G401.6 (cell line): ENCODE results near the gene UNC93B1.
"Not testable (repeated sequence)": the region's sequence is repeated elsewhere in the genome, so short reads cannot be mapped to it uniquely, and the experiment has no call there.

ENCODE experiments used
- FAIRE-seq: peaks from 2 replicates; lab custom pipeline; 2012; peaks lifted over from hg19 to GRCh38; lab: Jason Lieb, UNC

Gene UNC93B1

DNA sequence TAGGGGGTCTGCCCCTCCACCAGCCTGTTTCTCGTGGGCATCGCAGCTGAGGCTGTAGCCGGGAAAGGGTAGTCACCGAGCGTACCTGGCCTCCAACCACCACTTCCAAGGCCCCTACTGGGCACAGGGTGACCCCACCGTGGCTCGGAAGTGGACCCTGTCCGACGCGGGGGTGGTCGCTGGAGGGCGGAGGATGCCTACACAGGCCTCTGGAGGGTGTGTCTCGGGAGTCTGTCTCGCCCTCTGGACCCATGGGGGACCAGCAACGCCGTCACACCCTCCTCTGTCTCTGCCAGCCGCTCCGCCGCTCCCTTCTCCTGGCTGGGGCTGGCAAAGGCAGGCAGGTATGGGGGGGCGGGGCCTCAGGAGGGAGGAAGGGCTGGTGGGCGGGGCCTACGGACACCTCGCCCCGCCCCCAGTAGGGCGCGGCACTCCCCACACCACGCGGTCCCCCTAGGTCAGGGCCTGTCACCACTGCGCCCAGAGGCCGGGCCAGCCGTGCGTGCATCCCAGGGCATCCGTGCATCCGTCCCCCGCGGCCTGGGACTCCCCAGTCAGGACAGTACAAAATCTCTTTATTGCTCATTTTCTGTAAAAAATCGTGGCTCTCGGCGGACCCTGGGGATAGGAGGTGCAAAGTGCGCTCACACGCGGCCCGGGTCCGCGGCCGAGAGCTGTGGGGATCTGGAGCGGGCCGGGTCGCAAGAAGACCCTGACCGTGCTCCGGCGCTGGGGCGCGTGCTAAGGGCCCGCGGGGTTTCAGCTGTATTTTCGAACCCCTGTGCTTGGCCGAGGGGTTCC is 13.2 kb downstream of the UNC93B1 start:
- FAIRE-seq: not testable (repeated sequence)

DNA sequence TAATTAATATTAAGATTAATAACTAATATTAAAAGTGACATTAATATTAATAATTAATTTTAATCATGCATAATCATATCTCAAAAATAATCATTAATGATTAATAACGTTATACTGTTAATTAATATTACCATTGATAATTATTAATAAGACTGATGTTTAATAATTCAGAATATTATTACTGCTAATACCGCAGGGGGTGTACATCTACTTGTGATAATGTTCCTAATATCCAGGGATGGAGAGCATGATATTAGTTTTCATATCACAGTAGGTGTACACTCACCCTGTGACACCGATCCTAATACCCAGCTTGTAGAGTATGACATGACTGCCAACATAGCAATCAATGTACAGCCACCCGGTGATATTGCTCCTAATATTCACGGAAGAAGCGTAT is 18.6 kb downstream of the UNC93B1 start:
- FAIRE-seq: peak; percentile 92

DNA sequence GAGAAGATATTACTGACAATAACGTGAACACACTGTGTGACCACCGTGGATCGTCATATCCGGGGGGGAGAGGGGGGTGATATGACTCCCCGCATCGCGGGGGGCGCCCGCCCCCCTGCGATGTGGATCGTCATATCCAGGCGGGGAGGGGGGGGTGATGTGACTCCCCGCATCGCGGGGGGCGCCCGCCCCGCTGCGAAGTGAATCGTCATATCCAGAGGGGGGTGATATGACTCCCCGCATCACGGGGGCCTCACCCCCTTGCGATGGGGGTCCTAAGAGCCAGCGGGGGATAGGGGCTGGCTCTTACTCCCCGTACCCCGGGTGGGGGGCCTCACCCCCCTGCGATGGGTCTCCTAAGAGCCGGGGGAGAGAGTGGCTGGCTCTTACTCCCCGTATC is 19.9 kb downstream of the UNC93B1 start:
- no peak for FAIRE-seq

DNA sequence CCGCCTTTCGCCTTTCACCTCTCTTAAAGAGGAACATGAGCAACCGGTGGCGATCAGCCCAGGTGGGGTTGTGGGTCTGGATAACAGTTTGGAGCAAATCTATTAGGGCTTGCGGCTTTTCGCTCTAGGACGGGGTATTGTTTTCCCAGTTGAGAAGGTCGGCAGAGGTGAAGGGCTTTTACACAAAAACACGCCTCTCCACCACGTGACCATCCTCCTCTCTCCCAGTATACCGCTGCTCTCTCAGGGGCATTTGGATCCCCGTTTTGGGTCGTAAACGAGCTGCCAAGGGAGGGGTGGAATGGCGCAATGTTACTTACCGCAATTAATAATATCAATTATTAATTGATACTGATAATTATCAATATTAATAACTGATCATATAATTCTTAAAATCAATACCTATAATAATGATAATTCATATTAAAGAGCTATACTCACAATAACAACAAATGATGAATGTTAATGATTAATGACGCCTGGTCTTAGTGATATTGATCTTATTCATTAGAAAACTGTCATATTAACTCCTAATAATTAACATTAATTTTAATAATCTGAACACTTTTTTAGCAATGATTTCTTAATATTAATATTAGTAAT is 21.5 kb downstream of the UNC93B1 start:
- not testable (repeated sequence) for FAIRE-seq

DNA sequence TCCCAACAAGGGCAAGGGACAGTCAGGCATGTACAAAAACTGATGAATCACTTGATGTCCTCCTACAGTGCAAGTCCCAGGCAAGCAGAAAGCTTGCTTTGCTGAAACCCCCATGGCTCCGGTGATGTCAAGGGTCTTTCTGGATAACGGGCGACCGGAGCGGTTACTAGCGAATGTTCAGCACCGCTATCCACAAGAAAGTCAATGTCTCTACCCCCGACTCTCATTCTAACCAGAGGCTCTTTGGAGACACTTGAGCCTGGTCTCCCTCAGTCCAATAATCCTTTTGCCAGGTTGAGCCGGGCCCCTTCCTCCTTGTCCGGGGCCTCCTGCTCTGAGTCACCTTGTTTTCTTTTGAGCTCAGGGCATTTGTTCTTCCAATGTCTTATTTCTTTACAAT is 22.7 kb downstream of the UNC93B1 start:
- not testable (repeated sequence) for FAIRE-seq

DNA sequence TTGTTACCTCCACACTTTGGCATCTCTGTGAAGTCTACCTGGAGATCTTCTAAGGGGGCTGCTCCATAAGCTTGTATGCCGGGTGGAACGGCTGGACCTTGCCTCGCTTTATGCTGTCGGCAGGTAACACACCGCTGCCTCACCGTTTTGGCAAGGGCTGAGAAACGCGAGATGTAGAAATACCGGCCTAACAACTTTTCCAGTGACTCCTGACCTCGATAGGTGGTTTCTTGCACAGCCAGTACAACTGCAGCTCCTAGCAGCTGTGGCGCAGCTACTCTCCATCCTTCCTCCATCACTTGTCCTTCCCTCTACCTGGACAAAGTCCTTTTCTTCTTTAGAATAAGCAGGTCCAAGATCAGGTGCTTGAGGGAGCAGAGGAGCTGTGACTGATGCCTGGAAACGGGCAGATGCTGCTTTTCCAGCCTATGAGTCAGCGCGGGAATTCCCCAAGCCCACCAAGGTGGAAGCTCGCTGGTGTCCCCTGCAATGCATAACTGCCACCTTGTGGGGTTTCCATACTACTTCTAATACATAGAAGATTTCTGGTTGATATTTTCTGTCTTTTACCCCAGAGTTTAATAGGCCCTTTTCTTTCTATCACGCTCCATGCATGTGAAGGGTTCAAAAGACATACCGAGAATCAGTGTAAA is 25.0 kb downstream of the UNC93B1 start:
- FAIRE-seq: not testable (repeated sequence)

DNA sequence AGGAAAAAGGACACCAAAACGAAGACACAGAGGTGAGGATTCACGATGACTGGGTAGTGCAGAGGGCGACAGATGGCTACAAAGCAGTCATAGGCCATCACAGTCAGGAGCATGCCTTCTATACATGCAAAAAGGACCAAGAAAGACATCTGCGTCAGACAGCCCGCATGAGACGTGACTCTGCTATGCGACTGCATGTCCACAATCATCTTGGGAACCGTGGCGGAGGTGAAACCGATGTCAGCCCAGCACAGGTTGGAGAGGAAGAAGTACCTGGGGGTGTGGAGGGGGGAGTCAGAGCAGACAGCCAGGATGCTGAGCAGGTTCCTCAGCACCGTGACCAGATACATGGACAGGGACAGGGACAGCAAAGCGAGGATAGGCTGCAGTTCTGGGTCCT is 29.2 kb downstream of the UNC93B1 start:
- FAIRE-seq: not testable (repeated sequence)

DNA sequence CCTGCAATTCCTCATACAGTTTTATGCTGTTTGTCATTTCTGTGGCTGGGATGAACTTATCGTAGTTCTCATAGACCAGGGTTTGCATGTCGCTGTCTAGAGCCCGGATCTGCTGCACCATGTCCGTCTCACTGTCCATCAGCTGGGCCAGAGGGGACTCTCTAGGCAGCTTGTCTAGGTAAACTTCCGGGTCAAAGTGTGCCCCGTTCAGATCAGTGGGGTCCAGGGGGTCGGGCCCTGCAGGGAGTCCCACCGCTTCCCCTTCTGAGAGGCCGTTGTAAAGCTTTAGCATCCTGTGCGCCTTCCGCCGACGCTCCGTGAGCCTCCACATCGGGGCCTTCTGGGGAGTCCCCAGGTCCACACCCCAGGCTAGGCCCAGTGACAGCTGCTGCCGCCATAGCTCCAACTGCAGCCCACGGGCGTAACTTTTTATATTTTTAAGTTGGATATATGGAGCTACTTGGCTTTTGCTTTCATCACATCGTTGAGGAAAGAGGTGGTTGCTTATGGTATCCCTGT is 38.0 kb downstream of the UNC93B1 start:
- not testable (repeated sequence) for FAIRE-seq

DNA sequence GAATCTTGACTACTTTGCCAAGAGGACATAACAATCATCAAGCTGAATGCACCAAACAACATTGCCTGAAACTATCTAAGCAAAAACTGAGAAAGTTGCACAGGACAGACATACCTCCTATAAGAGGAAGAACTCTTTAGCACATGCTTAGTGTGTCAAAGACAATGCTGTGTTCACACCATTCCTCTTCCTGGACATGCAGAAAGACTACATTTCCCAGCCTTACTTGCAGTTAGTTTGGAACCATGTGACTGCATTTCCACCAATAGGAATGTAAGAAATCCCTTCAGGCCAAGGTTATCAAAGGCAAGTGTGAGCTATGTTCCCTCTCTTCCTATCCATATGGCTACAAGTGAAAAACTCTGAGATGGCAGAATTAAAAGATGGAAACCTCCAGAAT is 39.2 kb downstream of the UNC93B1 start:
- FAIRE-seq: not testable (repeated sequence)

DNA sequence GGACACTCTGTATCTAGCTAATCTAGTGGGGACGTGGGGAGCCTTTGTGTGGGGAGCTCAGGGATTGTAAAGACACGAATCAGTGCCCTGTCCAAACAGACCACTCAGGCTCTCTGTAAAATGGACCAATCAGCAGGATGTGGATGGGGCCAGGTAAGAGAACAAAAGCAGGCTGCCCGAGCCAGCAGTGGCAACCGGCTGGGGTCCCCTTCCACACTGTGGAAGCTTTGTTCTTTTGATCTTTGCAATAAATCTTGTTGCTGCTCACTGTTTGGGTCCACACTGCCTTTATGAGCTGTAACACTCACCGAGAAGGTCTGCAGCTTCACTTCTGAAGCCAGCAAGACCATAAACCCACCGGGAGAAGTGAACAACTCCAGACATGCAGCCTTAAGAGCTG is 40.0 kb downstream of the UNC93B1 start:
- not testable (repeated sequence) for FAIRE-seq

DNA sequence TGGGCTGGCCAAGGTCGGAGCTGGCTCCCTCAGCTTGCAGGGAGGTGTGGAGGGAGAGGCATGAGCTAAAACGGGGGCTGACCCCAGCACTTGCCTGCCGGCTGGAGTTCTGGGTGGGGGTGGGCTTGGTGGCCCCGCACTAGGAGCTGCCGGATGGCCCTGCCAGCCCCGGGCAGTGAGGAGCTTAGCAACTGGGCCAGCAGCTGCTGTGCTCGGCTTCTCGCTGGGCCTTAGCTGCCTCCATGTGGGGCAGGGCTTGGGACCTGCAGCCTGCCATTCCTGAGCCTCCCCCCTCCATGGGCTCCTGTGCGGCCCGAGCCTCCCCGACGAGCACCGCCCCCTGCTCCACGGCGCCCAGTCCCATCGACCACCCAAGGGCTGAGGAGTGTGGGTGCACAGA is 40.7 kb downstream of the UNC93B1 start:
- FAIRE-seq: not testable (repeated sequence)

DNA sequence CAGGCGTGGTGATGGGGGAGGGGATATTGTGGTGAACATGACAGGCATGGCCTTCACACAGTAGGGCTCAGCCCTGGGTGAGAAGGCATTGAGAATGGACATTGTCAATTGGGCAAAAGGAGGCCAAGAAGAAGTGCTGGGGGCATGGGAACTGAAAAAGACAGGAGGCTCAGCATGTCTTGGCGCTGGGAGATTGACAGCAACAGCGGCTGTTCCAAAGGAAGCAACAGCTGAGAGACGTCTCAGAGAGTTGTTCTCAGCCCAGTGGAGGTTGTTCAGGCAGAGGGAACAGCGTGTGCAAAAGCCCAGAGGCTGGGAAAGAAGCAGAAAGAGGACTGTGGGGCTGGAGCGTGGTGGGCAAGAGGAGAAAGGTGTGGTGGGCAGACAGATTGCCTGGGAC is 47.7 kb downstream of the UNC93B1 start:
- not testable (repeated sequence) for FAIRE-seq

DNA sequence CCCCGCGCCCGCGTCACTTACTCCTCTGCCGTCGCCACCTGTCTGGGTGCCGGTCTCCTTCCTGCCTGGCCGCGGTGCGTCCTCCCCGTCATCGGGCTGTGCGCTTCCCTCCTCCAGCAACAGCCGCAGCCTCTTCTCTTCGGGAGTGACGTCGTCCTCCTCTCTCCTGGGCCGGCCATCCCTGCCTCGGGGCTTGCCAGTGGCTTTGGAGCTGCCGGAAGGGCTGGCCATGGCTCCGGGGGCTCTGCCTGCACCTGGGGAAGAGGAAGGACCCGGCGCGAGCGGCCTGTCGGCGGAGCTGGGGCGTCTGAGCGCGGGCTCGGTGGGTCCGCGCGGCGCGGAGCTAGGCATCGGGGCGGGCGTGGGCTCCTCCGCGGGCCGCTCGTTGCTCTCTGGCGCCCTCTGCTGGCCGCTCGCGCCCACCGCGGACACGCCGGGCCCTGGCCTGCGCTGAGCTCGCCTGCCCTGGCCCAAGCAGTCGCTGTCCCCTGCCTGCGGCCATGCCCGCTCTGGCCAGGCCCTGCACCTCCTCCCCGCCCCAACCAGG is 48.4 kb downstream of the UNC93B1 start:
- not testable (repeated sequence) for FAIRE-seq

DNA sequence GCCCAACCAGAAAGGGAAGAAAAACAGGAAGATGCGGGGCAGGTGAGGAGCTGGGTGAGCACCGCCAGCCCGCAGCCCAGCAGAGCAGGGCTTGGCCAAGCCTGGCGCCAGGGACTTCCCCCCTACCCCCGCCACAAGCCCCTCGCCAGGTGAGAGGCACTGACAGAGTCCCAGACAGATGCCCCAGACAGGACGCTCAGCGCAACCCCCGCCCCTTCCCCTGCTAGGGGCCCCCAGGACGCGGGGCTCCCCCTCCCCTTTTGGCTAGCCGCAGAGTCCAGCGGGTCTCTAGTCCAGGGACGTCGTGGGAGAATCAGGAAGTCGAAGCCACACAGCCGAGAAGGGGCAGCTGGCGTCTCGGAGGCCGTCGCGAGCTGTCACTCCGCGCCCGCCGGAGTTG is 48.9 kb downstream of the UNC93B1 start:
- FAIRE-seq: not testable (repeated sequence)

DNA sequence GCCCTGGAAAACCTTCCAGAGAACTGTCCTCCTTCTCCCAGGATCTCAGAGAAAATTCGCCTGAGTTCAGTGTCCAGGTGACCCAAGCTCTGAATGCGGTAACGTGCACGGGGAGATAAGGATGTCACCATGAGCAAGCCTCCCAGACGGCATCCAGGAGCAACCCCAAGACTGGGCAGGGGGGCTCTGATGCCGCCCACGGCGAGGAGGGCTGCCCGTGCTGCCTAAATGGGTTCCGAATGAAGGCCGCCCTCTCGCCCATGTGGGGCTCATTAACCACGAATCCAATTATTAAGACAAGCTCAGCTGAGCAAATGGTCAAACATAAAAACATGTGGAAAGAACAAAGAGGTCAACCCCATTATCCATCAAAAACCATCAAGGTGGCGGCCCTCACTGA is 49.6 kb downstream of the UNC93B1 start:
- not testable (repeated sequence) for FAIRE-seq

DNA sequence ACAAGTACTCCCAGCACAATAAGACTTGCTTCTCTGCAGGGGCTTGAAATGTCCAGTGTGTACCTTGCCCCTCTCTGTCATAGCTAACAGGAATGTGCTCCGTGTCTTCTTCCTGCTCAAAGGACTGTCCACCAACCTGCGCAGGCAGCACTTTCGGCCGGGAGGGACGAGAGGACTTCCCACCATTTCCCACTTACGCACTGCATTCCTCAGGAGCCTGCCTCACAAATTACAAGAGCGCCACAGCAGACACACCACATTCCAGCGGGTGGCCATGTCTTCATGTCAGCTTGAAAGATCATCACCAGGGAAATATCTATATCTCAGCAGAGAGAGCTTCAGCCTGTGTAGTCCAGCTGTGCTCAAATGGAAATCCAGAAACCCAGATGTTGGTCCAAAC is 53.2 kb downstream of the UNC93B1 start:
- FAIRE-seq: not testable (repeated sequence)

DNA sequence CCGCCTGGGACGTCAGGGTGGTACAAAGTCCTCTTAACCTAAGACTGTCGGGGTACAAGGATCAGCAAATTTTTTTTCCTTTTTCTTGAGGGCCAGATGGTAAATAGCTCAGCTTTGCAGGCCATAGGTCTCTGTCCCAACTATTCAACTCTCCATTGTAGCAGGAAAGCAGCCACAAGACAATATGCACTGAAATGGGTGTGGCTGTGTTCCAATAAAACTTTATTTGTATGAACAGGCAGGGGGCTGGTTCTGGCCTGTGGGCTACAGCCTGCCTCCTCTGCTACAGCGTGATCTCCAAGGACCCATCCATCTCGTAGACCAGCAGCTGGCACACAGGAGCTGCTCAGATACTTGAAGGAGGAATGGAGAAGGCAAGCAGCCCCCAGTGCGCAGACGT is 56.1 kb downstream of the UNC93B1 start:
- FAIRE-seq: not testable (repeated sequence)

DNA sequence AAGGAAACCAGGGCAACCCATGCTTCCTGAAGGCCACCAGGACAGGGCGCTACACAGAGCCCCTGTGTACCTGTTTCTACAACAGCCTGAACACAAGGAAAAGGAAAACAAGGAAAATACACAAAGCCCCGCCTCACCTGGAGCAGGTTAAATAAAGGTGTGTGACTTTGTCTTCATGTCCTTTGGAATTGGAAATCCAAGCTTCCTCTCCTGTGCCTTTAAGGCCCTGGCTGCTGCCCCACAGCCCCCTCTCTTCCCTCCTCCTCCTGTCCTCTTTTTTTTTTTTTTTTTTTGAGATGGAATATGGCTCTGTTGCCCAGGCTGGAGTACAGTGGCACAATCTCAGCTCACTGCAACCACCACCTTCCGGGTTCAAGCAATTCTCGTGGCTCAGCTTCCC is 57.5 kb downstream of the UNC93B1 start:
- not testable (repeated sequence) for FAIRE-seq

DNA sequence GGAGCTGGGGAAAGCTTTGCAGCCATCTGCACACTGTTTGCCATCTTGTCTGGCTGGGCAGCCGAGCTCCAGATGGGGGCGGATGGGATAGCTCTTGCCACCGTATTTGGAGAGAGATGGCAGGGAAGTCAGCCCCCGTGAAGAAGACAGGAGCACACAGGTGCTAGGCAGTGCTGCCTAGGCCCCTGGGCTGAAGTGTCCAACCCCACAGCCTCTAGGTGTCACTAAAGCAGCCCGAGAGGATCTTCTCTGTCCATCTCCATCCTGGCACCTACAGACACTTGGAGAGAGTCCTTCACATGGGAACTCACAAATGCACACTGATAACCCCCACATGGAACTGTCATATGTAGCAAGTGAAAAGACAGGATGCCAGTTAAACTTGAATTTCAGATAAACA is 60.5 kb downstream of the UNC93B1 start:
- not testable (repeated sequence) for FAIRE-seq
